GM21737 (cell line): Measurements from ENCODE around the gene IL17D.
"Not testable (repeated sequence)": the region's sequence is repeated elsewhere in the genome, so short reads cannot be mapped to it uniquely, and the experiment has no call there.

Experiments
- ATAC-seq: cut with Tn5 transposase; IDR thresholded peaks from one replicate; pipeline ENCODE4 v1.9.1; 2021; ENCODE audit warnings: mild to moderate bottlenecking, moderate library complexity; ENCODE audit not compliant: unreplicated experiment

IL17D gene

DNA sequence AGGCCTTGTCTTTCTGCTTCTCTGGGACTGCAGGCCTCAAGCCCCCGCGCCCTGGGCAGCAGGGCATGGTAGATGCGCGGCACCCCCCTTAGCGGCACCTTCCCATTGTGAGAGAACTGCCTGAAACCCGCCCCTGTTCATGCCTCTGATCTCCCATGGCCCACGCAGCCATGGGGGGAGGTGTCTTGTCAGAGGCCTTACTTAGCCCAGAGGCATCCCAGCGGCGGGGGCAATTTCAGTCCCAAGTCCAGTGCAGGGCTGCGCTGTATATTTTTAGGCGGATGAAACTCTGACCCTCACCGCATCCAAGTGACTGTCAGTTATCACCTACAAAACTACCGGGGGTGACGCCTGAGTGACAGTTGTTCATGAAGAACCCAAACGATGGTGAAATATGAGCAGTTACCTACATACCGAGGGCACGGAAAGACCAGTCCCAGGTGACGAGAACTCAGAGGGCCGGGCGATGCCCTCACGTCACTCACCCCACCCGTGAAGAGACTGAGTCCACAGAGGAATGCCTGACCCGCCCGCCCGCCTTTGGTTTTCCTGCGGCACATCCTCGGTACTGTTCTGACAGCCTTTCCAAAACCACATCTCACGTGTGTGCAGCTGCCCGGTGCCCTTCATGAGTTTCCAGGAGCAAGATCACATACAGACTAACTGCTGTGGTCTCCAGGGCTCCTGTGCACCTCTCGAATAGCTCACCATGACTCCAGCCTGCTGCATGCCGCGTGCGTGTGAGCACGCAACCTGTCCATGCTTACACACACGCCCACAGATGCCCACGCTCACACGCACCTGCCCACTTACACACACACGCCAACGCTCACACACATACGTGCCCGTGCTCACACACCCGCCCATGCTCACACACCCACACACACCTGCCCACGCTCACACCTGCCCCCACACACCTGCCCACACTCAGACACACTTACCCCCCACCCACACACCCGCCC, 14.4 kb downstream of the IL17D start:
- no peak for ATAC-seq

DNA sequence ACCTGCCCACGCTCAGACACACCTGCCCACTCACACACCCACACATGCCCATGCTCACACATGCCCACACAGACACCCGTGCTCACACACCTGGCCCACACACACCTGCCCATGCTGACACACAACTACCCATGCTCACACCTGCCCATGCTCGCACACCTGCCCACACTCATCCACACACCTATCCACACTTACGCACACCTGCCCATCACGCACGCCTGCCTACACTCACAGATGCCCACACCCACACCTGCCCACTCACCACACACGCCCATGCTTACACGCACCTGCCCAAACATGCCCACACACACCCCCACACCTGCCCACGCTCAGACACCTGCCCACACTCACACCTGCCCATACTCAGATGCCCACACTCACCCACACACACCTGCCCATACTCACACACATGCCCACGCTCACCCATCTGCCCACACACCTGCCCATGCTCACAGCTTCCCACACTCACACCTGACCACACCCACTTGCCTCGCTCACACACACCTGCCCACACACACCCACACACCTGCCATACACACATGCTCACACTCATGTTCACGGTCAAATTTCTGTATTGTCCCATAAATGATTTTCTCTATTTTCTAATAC, 15.6 kb downstream of the IL17D start:
- no peak for ATAC-seq

DNA sequence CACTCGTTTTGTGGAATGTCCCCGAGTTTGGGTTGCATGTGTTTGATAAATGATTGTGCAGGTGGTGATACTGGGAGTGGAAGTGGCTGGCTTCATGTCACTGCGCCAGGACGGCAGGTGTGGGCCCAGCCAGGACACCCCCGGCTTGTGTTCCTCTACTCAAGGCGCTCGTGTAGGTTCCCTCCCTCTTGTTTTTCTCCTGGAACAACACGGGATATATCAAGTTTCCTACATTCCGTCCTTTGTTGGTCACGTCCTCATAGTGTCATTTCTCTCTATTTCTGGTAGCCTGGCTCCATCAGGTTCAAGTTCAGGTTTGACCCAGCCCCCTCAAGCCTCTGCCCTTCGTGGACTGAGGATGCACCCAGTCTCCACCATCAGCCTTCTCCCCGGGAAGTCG, 16.3 kb downstream of the IL17D start:
- no peak for ATAC-seq

DNA sequence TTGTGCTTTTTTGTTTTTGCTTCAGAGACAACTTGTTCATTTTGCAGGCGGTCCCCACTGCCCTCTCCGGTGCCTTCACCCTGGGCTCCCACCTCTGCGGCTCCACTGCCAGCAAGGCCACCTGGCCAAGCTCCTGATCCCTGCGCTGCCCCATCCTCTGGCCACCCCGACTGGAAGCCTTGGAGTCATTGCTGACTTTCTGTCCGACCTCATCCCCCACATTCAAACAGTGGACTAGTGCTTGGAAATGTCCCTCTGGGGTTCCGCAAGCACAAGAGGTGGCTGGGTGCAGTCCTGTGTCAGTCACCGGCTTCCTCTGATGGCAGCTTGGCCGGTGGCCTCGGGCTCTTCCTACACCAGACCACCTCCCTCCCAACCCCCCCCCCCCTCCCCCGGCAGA, 17.0 kb downstream of the IL17D start:
- ATAC-seq, result no peak

DNA sequence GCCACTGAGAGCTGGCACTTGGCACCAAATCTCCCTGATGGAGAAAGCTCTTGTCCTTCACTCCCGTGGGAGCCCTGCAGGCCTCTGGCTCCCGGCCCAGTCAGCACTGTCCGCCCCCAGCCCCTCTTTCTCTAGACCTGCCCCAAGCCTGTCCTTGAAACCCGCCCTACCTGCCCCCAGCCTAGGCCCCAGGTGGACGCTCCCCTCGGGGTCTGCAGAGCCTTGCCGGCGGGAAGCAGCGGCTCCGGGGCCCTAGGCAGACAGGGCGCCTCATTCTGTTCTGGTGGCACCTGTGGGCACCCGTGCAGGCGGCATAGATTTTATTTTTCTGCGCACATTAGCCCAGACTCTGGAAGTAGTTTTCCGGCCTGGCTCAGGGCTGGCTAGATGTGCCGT, 17.6 kb downstream of the IL17D start:
- ATAC-seq, result no peak

DNA sequence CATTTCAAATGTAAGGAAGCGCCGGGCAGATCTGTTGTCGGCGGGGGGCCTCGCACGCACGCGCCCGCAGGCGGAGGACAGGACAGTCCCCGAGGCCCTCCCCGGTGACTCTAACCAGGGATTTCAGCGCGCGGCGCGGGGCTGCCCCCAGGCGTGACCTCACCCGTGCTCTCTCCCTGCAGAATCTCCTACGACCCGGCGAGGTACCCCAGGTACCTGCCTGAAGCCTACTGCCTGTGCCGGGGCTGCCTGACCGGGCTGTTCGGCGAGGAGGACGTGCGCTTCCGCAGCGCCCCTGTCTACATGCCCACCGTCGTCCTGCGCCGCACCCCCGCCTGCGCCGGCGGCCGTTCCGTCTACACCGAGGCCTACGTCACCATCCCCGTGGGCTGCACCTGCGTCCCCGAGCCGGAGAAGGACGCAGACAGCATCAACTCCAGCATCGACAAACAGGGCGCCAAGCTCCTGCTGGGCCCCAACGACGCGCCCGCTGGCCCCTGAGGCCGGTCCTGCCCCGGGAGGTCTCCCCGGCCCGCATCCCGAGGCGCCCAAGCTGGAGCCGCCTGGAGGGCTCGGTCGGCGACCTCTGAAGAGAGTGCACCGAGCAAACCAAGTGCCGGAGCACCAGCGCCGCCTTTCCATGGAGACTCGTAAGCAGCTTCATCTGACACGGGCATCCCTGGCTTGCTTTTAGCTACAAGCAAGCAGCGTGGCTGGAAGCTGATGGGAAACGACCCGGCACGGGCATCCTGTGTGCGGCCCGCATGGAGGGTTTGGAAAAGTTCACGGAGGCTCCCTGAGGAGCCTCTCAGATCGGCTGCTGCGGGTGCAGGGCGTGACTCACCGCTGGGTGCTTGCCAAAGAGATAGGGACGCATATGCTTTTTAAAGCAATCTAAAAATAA, 18.2 kb downstream of the IL17D start:
- no peak for ATAC-seq

DNA sequence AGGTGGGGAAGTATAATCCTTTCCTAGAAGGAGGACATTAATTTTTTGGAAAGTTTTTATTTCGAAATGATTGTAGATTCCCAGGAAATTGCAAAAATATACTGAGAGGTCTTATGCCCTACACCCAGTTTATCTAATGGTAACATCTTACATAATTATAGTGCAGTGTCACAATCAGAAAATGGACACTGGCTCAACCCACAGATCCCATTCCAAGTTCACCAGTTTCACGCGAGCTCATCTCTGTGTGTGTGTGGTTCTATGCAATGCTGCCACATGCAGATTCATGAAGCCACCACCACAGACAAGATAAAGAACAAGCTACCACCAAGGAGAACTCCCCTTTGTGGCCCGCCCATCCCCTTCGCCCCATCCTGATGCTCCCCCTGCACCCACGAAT, 24.4 kb downstream of the IL17D start:
- ATAC-seq, result no peak

DNA sequence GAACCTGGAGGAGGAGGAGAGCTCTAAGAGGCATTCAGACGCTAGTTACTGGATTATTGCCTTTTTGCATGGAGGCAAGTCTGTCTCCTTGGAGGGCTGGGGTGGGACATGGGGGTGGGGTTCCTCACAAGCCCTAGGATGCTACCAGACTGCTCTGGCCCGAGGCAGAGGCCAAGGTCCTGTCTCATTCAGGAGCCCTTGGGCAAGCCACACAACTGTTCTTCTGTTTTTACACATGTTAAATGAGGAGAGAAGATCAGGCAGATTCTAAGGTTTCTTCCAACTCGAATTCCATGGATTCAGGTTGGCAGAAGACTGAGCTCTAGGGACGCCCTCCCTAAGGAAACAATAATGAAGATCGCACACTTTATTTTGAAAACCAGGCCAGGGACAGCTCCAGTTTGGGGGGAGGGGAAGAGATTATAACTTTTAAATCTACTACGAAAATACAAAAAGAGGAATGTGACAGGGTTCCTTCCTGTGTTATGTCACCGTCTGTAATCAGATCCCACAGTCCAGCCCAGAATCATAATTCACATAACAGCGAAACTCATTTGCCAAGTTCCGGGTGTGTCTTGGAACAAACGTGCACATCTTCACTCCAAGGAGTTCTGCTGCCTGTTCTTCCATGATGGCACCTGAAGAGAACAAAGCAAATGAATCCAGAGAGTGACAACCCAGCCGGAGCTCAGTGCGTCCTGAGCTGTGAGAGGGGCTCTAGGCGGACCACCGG, 25.2 kb downstream of the IL17D start:
- no peak for ATAC-seq

DNA sequence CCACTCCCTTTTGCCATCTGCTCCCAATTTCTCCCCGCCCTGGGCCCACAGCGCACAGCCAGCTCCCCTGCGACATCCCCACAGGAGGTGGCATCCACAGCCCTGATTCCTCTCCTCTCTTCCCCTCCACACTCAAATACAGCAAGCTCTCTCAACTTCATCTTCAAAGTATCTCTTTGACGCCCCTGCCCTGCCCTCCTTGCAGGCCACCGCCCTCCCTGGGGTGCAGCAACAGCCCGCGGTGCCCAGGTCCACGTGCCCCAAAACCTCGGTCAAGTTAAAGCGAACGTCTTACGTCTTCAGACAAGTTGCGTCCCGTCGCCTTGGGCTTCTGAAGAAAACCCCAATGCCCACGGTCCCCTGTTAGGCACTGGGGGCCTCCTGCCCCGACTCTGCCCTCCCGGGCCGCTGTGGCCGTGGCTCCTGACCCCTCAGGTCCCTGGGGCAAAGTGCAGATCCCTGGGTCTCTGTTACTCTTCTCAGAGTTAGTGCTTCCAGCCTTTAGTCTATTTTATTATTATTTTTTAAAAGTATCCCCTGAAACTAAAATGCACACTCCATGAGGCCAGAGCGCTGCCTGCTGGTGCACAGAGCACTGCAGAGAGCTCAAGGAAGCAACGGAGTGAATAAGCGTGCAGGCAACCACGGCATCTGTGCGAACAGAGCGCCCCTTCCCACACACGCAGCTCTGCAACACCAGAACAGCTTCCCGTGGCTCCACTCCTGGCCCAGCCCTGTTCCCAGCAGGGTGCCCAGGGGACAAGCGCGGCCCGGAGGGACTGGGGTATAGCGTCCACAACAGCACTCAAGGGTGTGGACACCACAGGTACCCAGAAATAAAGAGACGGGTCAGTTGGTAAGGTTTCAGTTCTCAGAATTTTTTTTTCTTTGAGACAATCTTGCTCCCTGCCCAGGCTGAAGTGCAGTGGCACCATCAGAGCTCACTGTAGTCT, 26.4 kb downstream of the IL17D start:
- no peak for ATAC-seq

DNA sequence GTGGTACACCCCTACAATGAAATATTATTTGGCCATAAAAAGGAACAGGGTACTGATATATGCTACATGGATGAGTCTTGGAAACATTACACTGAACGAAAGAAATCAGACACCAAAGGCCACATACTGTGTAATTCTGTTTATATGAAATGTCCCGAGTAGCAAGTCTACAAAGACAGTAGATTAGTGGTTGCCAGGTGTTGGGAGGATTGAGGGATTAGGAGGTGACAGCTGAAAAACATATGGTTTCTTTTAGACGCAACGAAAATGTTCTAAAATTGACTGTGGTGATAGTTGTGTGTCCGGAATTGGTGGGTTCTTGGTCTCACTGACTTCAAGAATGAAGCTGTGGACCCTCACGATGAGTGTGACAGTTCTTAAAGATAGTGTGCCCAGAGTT, 35.1 kb downstream of the IL17D start:
- ATAC-seq, result no peak

DNA sequence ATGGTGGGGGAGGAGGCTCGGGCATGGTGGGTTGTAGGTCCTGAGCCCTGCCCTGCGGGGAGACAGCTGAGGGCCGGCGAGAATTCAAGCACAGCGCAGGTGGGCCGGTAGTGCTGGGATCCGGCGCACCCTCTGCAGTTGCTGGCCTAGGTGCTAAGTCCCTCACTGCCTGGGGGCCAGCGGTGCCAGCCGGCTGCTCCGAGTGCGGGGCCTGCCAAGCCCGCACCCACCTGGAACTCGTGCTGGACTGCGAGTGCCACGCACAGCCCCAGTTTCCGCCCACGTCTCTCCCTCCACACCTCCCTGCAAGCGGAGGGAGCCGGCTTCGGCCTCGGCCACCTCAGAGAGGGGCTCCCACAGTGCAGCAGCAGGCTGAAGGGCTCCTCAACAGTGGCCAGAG, 36.5 kb downstream of the IL17D start:
- ATAC-seq, result no peak

DNA sequence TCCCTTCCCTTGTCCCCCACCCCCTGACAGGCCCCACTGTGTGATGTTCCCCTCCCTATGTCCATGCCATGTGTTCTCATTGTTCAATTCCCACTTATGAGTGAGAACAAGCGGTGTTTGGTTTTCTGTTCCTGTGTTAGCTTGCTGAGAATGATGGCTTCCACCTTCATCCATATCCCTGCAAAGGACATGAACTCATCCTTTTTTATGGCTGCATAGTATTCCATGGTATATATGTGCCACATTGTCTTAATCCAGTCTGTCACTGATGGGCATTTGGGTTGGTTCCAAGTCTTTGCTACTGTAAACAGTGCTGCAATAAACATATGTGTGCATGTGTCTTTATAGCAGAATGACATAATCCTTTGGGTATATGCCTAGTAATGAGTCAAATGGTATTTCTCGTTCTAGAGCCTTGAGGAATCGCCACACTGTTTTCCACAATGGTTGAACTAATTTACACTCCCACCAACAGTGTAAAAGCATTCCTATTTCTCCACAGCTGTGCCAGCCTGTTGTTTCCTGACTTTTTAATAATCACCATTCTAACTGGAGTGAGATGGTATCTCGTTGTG, 40.4 kb downstream of the IL17D start:
- ATAC-seq, result not testable (repeated sequence)

DNA sequence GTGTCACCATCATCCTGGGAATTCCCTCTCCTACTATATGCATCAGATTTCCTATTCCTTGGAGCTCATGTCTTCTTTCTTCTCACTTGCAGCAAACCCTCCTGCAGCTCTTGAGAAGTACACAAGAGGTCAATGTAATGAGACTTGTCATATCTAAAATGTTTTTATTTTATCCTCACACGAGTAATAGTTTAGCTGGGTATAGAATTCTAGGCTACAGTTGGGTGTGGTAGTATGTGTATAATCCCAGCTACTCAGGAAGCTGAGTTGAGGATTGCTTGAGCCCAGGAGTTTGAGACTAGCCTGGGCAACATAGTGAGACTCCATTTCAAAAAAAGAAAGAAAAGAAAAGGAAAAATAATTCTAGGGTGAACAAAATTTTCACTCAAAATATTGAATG, 45.9 kb downstream of the IL17D start:
- no peak for ATAC-seq

DNA sequence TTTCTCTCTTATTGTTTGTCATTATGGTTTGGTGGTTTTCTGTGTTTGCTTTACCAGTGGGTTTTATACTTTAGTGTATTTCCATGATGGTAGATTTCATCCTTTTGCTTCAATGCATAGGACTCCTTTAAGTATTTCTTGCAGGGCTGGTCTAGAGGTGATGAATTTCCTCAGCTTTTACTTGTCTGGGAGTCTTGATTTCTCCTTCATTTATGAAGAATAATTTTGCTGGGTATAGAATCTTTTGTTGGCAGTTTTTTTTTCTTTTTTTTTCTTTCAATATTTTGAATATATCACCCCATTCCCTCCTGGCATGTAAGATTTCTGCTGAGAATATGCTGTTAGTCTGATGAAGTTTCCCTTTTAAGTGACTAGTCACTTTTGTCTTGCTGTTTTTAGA, 50.5 kb downstream of the IL17D start:
- no peak for ATAC-seq

DNA sequence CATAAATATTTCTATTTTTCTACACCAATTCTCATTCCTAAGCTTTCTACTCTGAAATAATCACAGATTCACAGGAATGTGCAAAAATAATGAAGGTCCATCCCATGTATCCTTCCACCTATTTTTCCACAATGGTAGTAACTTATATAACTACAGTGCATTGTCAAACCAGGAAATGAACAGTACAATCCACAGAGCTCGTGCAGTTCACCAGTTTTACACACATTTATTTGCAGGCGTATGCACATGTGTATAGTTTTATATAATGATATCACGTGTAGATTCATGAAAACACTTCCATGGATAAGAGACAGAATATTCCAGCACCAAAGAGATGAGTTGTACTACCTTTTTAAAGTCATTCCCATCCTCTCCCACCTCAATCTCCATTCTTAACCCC, 57.4 kb downstream of the IL17D start:
- no peak for ATAC-seq

DNA sequence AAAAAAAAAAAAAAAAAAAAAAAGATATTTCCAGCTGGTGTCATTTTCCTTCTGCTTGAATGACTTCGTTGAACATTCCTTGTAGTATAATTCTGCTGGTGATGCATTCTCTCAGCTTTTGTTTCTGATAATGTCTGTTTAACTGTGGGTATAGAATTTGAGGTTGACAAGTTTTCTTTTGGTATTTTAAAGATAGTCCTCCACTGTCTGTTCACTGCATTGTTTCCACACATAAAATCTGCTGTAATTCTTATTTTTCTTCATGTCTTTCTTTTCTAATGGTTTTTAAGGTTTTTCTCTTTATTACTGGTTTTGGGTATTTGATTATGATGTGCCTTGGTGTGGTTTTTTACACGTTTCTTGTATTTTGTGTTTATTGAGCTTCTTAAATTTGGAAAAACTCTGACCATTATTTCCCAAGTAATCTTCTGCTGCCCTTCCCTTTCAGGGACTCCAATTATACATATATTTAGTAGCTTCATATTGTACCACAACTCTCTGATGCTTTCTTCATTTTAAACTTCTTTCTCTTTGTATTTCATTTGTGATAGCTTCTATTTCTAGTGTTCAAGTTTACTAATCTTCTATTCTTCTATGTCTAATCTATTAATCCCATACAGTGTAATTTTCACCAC, 63.9 kb downstream of the IL17D start:
- ATAC-seq, result no peak

DNA sequence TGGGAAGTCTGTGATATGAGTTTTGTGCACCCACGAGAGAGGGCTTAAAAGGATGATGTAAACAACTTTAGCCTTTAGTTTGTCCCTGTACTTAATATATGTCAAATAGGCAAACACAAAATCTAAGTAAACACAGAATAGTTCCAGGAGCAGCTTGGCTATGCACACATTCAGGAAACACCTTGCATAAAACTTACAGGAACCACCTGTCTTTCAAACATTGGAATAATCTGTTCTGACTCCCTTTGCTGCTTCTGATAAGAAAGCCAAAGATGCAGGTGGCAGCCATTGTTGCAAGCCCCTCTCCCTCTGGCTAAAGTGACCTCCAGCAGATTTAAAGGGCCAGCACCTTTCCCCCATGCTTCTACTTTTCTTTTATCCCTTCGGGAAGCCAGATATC, 65.6 kb downstream of the IL17D start:
- no peak for ATAC-seq

DNA sequence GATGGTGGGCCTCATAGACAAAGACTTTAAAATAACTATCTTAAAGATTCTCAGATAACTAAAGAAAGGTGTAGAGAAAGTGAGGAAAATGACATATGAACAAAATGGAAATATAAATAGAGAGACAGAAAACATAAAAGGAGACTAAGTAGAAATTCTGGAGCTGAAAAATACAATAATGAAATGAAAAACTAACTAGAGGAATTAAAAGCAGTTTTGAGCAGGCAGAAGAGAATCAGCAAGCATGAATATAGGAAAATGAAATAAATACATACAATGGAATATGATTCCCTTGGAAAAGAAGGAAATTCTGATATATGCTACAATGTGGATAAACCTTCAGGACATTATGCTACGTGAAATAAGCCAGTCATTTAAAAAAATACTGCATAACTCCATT, 66.3 kb downstream of the IL17D start:
- ATAC-seq, result no peak
